HEK293 (cell line): ENCODE measurements around the gene MEIG1.
"Not testable (repeated sequence)": the region's sequence is repeated elsewhere in the genome, so short reads cannot be mapped to it uniquely, and the experiment has no call there.

Source experiments
- CTCF ChIA-PET: fragments of 350-600 bp; formaldehyde crosslinking; extraction: SDS; loops from one replicate; lab custom pipeline; 2021; ENCODE audit warnings: antibody characterized with exemption; lab: Yijun Ruan, JAX
- POLR2A ChIA-PET: fragments of 300-600 bp; formaldehyde crosslinking; extraction: SDS; loops from one replicate; lab custom pipeline; 2020; ENCODE audit warnings: antibody characterized with exemption, inconsistent platforms; lab: Yijun Ruan, JAX
- H3K27ac ChIP-seq: fragments of 200-500 bp; sonication (Bioruptor generic); 2 replicates; pipeline ENCODE4 v1.5.1; 2014; ENCODE audit warnings: low read depth, low read length, control low read depth, inconsistent platforms; ENCODE audit errors: extremely low read depth
- H3K36me3 ChIP-seq, 2 experiments: fragments of 200-500 bp in 1 of 2; sonication (Bioruptor generic) in 1 of 2; 1 replicate in 1 of 2; 2 replicates in 1 of 2; pipeline ENCODE4 v1.5.1; 2014 to 2017; ENCODE audit warnings: inconsistent platforms in 2 of 2, low read length in 2 of 2; ENCODE audit not compliant: control insufficient read depth in 2 of 2, insufficient read depth in 1 of 2
- H3K4me1 ChIP-seq: fragments of 200-500 bp; sonication (Bioruptor generic); 2 replicates; pipeline ENCODE4 v1.5.1; 2014; ENCODE audit warnings: mild to moderate bottlenecking, low read length, inconsistent platforms; ENCODE audit not compliant: control insufficient read depth, insufficient read depth
- H3K4me3 ChIP-seq: 2 replicates; pipeline ENCODE4 v1.5.1; 2011; ENCODE audit warnings: low read depth, mild to moderate bottlenecking, control low read depth, low read length, moderate library complexity
- H3K9me3 ChIP-seq: fragments of 200-500 bp; sonication (Bioruptor generic); 2 replicates; pipeline ENCODE4 v1.5.1; 2014; ENCODE audit warnings: low read depth, low read length, inconsistent platforms; ENCODE audit not compliant: control insufficient read depth, insufficient read depth
- KLF7 ChIP-seq: fragments of 450-650 bp; formaldehyde crosslinking; IDR thresholded peaks from 2 replicates; pipeline ENCODE4 v1.5.1; 2016; ENCODE audit warnings: missing biosample characterization, missing genetic modification characterization, borderline replicate concordance
- OSR2 ChIP-seq: fragments of 450-650 bp; formaldehyde crosslinking; IDR thresholded peaks from 2 replicates; pipeline ENCODE4 v1.5.1; 2016; ENCODE audit warnings: missing biosample characterization, missing genetic modification characterization
- PRDM4 ChIP-seq: fragments of 450-650 bp; formaldehyde crosslinking; IDR thresholded peaks from 2 replicates; pipeline ENCODE4 v1.5.1; 2017; ENCODE audit warnings: missing biosample characterization, missing genetic modification characterization
- SP3 ChIP-seq: fragments of 450-650 bp; formaldehyde crosslinking; IDR thresholded peaks from 2 replicates; pipeline ENCODE4 v1.5.1; 2016; ENCODE audit warnings: missing biosample characterization, missing genetic modification characterization
- YY2 ChIP-seq: fragments of 450-650 bp; formaldehyde crosslinking; IDR thresholded peaks from 2 replicates; pipeline ENCODE4 v1.5.1; 2016; ENCODE audit warnings: missing biosample characterization, missing genetic modification characterization
- ZNF18 ChIP-seq: fragments of 450-650 bp; formaldehyde crosslinking; IDR thresholded peaks from 2 replicates; pipeline ENCODE4 v1.5.1; 2016; ENCODE audit warnings: missing biosample characterization, missing genetic modification characterization
- ZNF211 ChIP-seq: fragments of 450-650 bp; formaldehyde crosslinking; IDR thresholded peaks from 2 replicates; pipeline ENCODE4 v1.5.1; 2016; ENCODE audit warnings: low read depth, missing biosample characterization, missing genetic modification characterization
- ZNF24 ChIP-seq: fragments of 450-650 bp; formaldehyde crosslinking; IDR thresholded peaks from 2 replicates; pipeline ENCODE4 v1.5.1; 2016; ENCODE audit warnings: missing biosample characterization, missing genetic modification characterization
- ZNF274 ChIP-seq, 2 experiments: fragments of 200-500 bp in 1 of 2; fragments of 450-650 bp in 1 of 2; sonication (Bioruptor generic) in 1 of 2; formaldehyde crosslinking in 1 of 2; IDR thresholded peaks; 2 replicates each; pipeline versions ENCODE4 v1.5.1 to v1.6.1; 2014 to 2016; ENCODE audit warnings: borderline replicate concordance in 1 of 2, inconsistent platforms in 1 of 2, low read length in 1 of 2, missing biosample characterization in 1 of 2, missing genetic modification characterization in 1 of 2
- ZNF302 ChIP-seq: fragments of 450-650 bp; formaldehyde crosslinking; IDR thresholded peaks from 2 replicates; pipeline ENCODE4 v1.5.1; 2016; ENCODE audit warnings: missing biosample characterization, missing genetic modification characterization, low read depth
- ZNF335 ChIP-seq: fragments of 450-650 bp; formaldehyde crosslinking; conservative IDR thresholded peaks from 2 replicates; pipeline ENCODE4 v1.5.1; 2016; ENCODE audit warnings: missing biosample characterization, missing genetic modification characterization
- ZNF488 ChIP-seq: fragments of 450-650 bp; formaldehyde crosslinking; IDR thresholded peaks from 2 replicates; pipeline ENCODE4 v1.5.1; 2016; ENCODE audit warnings: missing biosample characterization, missing genetic modification characterization
- ZNF776 ChIP-seq: fragments of 450-650 bp; formaldehyde crosslinking; IDR thresholded peaks from 2 replicates; pipeline ENCODE4 v1.5.0; 2017; ENCODE audit warnings: missing biosample characterization, missing genetic modification characterization, borderline replicate concordance
- ZSCAN18 ChIP-seq: fragments of 450-650 bp; formaldehyde crosslinking; IDR thresholded peaks from 2 replicates; pipeline ENCODE4 v1.5.1; 2016; ENCODE audit warnings: missing biosample characterization, missing genetic modification characterization

The MEIG1 gene

GRCh38 chr10:14936584-14936983, 22.6 kb upstream of the MEIG1 start:
- CTCF ChIA-PET: interaction anchor here (1.7 kb wide), 1 partner anchor 15 kb away, joined by 3 read pairs; no protein-coding TSS in a partner anchor
- TF ChIP-seq ZNF24 (tag by site-specific recombination) (no peak), SP3 (tag by site-specific recombination) (no peak), ZNF18 (tag by site-specific recombination) (no peak), ZNF302 (tag by site-specific recombination) (no peak), YY2 (tag by site-specific recombination) (no peak), ZNF776 (tag by site-specific recombination) (no peak), ZSCAN18 (tag by site-specific recombination) (no peak)
- Histone ChIP-seq H3K9me3 (no peaks in the 10 kb centered on the region), H3K4me1 (no peaks in the 10 kb centered on the region), H3K27ac (no peak overlapping the region), H3K4me3 (no peak overlapping the region), H3K36me3 (peaks cover 27 to 61% of the 10 kb centered on the region in 2 experiments; a peak in 2 of 3 replicates)
- POLR2A ChIA-PET: no interaction called here

GRCh38 chr10:14938971-14939370, 20.2 kb upstream of the MEIG1 start:
- H3K4me3 ChIP-seq, H3K4me1 ChIP-seq, POLR2A ChIA-PET, H3K9me3 ChIP-seq, H3K27ac ChIP-seq: not testable (repeated sequence)
- CTCF ChIA-PET: interaction anchor here (1.5 kb wide), 1 partner anchor 12 kb away, joined by 3 read pairs; no protein-coding TSS in a partner anchor
- H3K36me3 ChIP-seq: peaks cover 5 to 54% of the 10 kb centered on the region in 2 experiments; a peak in 2 of 3 replicates

GRCh38 chr10:14942147-14942949, 16.8 kb upstream of the MEIG1 start:
- CTCF ChIA-PET, H3K27ac ChIP-seq, POLR2A ChIA-PET, H3K9me3 ChIP-seq, H3K4me3 ChIP-seq, H3K4me1 ChIP-seq: not testable (repeated sequence)
- peaks cover 22 to 54% of the 10 kb centered on the region in 2 experiments; a peak in 2 of 3 replicates for H3K36me3 ChIP-seq

GRCh38 chr10:14942950-14943338, 16.2 kb upstream of the MEIG1 start:
- peaks cover 22 to 58% of the 10 kb centered on the region in 2 experiments; a peak in 2 of 3 replicates for H3K36me3 ChIP-seq
- H3K27ac ChIP-seq, CTCF ChIA-PET, POLR2A ChIA-PET, H3K4me1 ChIP-seq, H3K9me3 ChIP-seq, H3K4me3 ChIP-seq: not testable (repeated sequence)

GRCh38 chr10:14945108-14945507, 14.1 kb upstream of the MEIG1 start:
- Histone ChIP-seq H3K36me3 (peaks cover 30 to 63% of the 10 kb centered on the region in 2 experiments; a peak in 2 of 3 replicates), H3K9me3 (no peaks in the 10 kb centered on the region), H3K4me3 (no peak overlapping the region), H3K4me1 (no peaks in the 10 kb centered on the region), H3K27ac (no peak overlapping the region)
- ChIA-PET POLR2A (no interaction called here), CTCF (no interaction called here)
- no peak for TF ChIP-seq KLF7 (tag by site-specific recombination)
- no peak for TF ChIP-seq PRDM4 (tag by site-specific recombination)
- no peak for TF ChIP-seq ZNF335 (tag by site-specific recombination)
- TF ChIP-seq OSR2 (tag by site-specific recombination): no peak
- TF ChIP-seq ZNF488 (tag by site-specific recombination): no peak
- no peak for TF ChIP-seq ZNF274 (IDR thresholded peaks at IDR 0.05; ENCODE audit: low read length)
- TF ChIP-seq ZNF274 (tag by site-specific recombination; IDR thresholded peaks at IDR 0.05; ENCODE audit: borderline replicate concordance): no peak
- no peak for TF ChIP-seq ZNF211 (tag by site-specific recombination)
